Endothelial cell (in vitro differentiated cells): ENCODE measurements around the gene COL6A5. TPM values are rescaled to one million over a fixed set of nuclear protein-coding genes. Genes with fewer than 3 reads are reported as not detected.
A peak's percentile ranks its signal among the peaks of the same experiment; 100 is the strongest.

Experiments used
- DNase-seq: peaks from one replicate; pipeline ENCODE4 v3.0.0; 2021; ENCODE audit warnings: low spot score
- H3K27ac Mint-ChIP-seq: one replicate; pipeline ENCODE4 v1.8.0; 2021; ENCODE audit warnings: mixed read lengths, inconsistent platforms; ENCODE audit not compliant: unreplicated experiment
- H3K27me3 Mint-ChIP-seq: one replicate; pipeline ENCODE4 v1.8.0; 2021; ENCODE audit warnings: mild to moderate bottlenecking, moderate library complexity, mixed read lengths, inconsistent platforms; ENCODE audit not compliant: unreplicated experiment
- H3K36me3 Mint-ChIP-seq: one replicate; pipeline ENCODE4 v1.8.0; 2021; ENCODE audit warnings: mild to moderate bottlenecking, low read depth, mixed read lengths, inconsistent platforms; ENCODE audit not compliant: unreplicated experiment
- H3K4me1 Mint-ChIP-seq: one replicate; pipeline ENCODE4 v1.8.0; 2021; ENCODE audit warnings: mild to moderate bottlenecking, mixed read lengths, inconsistent platforms; ENCODE audit not compliant: unreplicated experiment
- H3K4me3 Mint-ChIP-seq: one replicate; pipeline ENCODE4 v1.8.0; 2021; ENCODE audit warnings: mild to moderate bottlenecking, mixed read lengths, inconsistent platforms; ENCODE audit not compliant: unreplicated experiment
- H3K9me3 Mint-ChIP-seq: one replicate; pipeline ENCODE4 v1.8.0; 2021; ENCODE audit warnings: mixed read lengths, inconsistent platforms; ENCODE audit not compliant: unreplicated experiment
- total RNA-seq: library from RNA; stranded (reverse); fragmentation: NEBNext Ultra II Directional; extraction: Animal tissue kit (Norgen Biotek cat#: 25700); gene quantifications from one replicate; pipeline ENCODE4 v1.2.1, GENCODE V29; 2021; ENCODE audit not compliant: unreplicated experiment
- TF ChIP-seq, protein P1 (sequence below): fragments of 200-600 bp; sonication (generic); IDR thresholded peaks from one replicate; pipeline ENCODE4 v1.5.0; 2021; ENCODE audit warnings: antibody characterized with exemption; ENCODE audit not compliant: unreplicated experiment

The COL6A5 gene
- total RNA-seq, 1 donor from 2014 or later = not detected

DNA sequence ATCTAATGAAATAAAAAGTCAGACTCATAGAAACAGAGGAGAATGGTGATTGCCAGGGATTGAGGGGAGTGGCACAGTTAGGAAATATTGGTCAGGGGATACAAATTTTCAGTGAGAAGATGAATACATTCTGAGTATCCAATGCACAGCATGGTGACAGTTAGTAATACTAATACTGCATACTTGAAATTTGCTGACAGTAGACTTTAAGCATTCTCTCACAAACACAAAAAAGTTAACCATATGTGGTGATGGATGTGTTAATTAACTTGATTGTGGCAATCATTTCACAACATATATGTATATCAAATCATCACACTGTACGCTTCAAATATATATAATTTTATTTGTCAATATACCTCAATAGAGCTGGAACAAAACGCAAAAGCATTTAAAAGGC is 162.3 kb downstream of the COL6A5 start:
- Mint-ChIP-seq H3K36me3 (no peaks in the 10 kb centered on the region), H3K4me1 (peaks cover 17% of the 10 kb centered on the region), H3K27me3 (peaks cover 1% of the 10 kb centered on the region), H3K27ac (no peak overlapping the region), H3K4me3 (no peak overlapping the region), H3K9me3 (no peaks in the 10 kb centered on the region)
- no peak for DNase-seq
- TF ChIP-seq, protein P1, sequence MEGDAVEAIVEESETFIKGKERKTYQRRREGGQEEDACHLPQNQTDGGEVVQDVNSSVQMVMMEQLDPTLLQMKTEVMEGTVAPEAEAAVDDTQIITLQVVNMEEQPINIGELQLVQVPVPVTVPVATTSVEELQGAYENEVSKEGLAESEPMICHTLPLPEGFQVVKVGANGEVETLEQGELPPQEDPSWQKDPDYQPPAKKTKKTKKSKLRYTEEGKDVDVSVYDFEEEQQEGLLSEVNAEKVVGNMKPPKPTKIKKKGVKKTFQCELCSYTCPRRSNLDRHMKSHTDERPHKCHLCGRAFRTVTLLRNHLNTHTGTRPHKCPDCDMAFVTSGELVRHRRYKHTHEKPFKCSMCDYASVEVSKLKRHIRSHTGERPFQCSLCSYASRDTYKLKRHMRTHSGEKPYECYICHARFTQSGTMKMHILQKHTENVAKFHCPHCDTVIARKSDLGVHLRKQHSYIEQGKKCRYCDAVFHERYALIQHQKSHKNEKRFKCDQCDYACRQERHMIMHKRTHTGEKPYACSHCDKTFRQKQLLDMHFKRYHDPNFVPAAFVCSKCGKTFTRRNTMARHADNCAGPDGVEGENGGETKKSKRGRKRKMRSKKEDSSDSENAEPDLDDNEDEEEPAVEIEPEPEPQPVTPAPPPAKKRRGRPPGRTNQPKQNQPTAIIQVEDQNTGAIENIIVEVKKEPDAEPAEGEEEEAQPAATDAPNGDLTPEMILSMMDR = no peak

DNA sequence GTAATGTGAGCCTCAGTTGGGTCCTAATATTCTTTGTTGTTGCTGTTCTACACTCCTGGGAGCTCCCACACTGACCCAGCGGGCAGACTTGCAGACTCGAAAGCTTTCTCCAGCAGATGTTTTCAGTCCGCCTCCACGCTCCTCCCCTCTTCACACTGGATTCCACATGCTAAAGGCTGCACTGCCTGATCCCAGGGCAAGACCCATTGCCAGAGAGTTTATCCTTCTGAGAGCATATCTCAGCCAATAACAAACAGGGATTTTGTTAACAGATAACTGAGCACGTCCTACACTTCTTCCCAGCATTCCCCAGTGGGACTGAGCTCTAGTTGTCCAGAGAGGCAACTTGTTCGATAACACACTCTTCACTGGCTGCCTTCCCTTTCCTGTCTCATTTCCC is 163.5 kb downstream of the COL6A5 start:
- H3K4me3 Mint-ChIP-seq = no peak overlapping the region
- H3K27me3 Mint-ChIP-seq = peaks cover 1% of the 10 kb centered on the region

DNA sequence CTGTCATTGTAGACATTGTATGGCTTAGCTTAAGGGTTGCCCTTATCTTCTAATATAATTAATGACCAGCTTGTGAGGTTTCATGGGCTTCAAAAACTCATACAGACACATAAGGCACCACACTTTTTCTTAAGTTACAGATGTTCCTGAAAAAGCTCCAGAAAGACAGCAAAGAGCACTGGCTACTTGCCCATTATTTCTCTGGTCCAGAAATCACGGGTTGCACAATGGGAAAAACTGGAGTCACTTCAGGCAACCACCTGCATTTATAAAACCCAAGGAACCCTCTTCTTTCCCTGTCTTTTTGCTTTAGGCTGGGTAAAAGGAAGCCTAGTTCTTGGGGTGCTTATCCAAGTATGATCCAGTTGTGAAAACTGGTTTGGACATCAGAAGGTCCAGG is 169.2 kb downstream of the COL6A5 start:
- H3K9me3 Mint-ChIP-seq = no peaks in the 10 kb centered on the region
- peaks cover 10% of the 10 kb centered on the region for H3K4me1 Mint-ChIP-seq
- no peak overlapping the region for H3K4me3 Mint-ChIP-seq
- peaks cover 10% of the 10 kb centered on the region for H3K27me3 Mint-ChIP-seq
- DNase-seq = no peak
- TF ChIP-seq, protein P1 = no peak
- H3K36me3 Mint-ChIP-seq = peaks cover 5% of the 10 kb centered on the region
- no peak overlapping the region for H3K27ac Mint-ChIP-seq

More for the DNA sequence above, 163.5 kb downstream of the COL6A5 start:
- Mint-ChIP-seq H3K27ac (no peak overlapping the region), H3K4me1 (peaks cover 17% of the 10 kb centered on the region), H3K36me3 (no peaks in the 10 kb centered on the region), H3K9me3 (no peaks in the 10 kb centered on the region)
- no peak for DNase-seq
- TF ChIP-seq, protein P1 = no peak

DNA sequence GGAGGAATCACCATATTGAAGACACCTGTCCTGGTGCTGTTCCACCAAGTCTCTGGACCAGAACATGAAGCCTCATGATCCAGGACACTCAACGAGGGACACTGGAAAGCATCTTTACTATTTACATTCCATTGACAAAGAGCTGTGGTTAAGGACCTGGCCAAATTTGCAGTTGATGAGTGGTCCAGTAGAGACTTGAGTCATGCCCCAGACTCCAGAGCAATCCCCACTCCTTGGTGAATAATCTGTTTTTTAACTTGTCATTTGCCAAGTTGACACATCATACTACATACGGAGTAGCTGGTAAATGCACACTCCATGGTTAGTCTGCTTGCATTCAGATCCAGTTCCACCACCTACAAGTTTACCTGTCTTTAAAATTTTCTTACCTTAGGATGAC is 170.3 kb downstream of the COL6A5 start:
- no peak overlapping the region for H3K27ac Mint-ChIP-seq
- no peaks in the 10 kb centered on the region for H3K9me3 Mint-ChIP-seq
- H3K4me1 Mint-ChIP-seq = peaks cover 6% of the 10 kb centered on the region
- TF ChIP-seq, protein P1 = no peak
- DNase-seq = no peak
- no peak overlapping the region for H3K4me3 Mint-ChIP-seq
- peaks cover 10% of the 10 kb centered on the region for H3K27me3 Mint-ChIP-seq
- peaks cover 5% of the 10 kb centered on the region for H3K36me3 Mint-ChIP-seq

DNA sequence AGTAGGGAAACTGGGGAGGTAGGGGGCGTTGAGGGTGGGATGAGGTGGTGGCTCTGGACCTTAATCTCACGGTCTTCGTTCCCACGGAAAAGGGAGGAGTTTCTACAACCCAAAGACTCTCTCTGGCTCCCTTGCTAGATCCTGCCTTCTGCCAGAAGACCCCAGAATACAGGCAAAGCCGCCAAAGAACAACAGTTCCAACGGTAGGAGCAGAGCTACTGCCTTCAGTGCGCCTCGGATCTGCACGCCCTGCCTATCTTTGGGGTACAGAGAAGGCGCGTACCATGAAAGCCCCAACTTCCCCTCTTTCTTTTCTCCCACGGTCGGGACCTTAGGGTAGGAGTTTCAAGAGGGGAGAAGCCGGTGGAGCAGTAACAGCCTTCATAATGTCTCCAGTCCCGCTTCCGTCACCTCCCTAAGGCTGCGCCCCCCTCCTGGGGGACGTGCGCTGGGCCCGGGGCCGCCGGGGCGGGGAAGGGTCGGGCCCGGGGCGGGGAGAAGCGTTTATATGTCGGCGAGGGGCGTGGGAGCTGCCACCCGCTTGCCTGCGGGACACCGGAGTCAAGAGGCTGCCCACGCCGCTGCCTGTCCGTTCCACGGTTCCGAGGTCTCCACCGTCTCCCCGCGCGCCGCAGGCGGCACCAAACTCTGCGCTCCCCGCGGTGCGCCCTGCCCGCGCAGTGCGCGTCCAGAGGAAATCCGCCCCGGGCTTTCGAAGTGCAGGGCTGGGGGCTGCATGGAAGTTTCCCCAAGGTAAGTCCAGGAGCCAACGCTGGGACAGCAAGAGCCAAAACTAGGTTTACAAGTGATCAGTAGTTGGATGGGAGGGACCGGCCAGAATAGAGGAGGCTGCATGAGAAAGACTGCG is 171.4 kb downstream of the COL6A5 start, which contains the start of gene COL6A6:
COL6A6 (plus strand) TSS at position 533 of the 868 bp plus-strand sequence. CDS start 43,188 bp downstream, outside the sequence.
- TF ChIP-seq, protein P1 = no peak
- Mint-ChIP-seq H3K9me3 (no peaks in the 10 kb centered on the region), H3K4me3 (peak within 1 kb of the TSS; percentile 87), H3K27ac (no peak within 1 kb of the TSS), H3K27me3 (peaks cover 9% of the 10 kb centered on the region), H3K36me3 (peaks cover 5% of the 10 kb centered on the region), H3K4me1 (peaks cover 6% of the 10 kb centered on the region)
- DNase-seq = peak; percentile 21
